8988T (cell line): Measurements from ENCODE around the gene BABAM2.

Source experiments
- DNase-seq: peaks from one replicate; pipeline ENCODE4 v3.0.0; 2011

BABAM2 gene

GRCh38 chr2:28293416-28293815 lies 402.9 kb downstream of the BABAM2 start:
- DNase-seq, result no peak

- DNase-seq, result no peak
Observed at GRCh38 chr2:28294451-28294850, 403.9 kb downstream of the BABAM2 start.

DNA sequence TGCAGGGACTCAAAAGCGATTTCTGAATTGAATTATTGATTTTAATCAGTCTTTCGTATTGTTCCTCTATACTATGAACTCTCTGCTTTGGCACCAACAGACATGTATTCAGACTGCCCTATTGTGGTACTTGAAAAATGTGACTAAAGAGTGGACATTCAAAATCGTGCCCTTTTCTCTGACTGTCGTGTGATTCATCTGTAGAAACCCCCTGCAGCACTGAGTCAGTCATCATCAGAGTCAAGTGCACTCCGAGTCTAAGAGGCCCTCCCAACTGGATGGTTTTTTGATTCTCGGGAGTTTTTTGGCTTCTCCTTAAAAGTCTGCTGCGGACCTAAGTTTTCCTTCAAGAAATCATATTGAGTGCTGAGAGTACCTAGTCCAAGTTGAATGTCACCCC lies 405.7 kb downstream of the BABAM2 start:
- no peak for DNase-seq

DNA sequence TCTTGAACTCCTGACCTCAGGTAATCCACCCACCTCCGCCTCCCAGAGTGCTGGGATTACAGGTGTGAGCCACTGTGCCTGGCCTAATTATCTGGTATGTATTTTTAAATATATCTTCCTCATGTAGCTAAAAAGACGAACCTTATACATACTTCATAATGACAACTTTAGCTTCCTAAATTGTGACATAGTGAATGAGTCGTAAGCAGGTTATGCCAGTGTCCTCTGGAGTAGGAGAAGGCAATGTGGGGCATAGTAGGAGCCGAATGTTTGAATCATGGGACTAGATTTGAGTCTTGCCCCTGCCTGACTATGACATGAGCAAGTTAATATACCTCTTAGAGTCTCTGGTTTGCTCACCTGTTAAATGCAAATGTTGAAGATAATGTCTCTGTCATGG lies 406.4 kb downstream of the BABAM2 start:
- DNase-seq, result no peak

DNA sequence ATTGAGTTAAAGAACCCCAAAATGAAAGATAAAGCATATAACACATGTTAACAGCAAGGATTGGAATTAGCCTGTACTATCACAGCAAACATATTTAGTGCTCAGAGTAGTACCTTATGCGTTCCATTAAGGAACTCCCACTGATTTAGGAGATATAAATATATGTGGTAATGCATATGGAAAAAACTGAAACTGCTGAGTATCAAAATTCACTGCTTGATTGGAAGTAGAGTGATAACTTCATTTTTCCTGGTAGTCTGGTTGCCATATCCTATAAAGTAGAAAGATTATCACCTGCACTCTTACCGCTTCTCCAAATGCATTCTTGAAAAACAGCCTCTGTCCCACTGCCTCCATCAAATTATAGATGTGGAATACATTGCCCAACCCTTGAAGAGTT lies 407.0 kb downstream of the BABAM2 start:
- DNase-seq, result no peak

GRCh38 chr2:28298406-28298805 lies 407.9 kb downstream of the BABAM2 start:
- no peak for DNase-seq

GRCh38 chr2:28300485-28301341 lies 410.2 kb downstream of the BABAM2 start:
- no peak for DNase-seq

GRCh38 chr2:28305202-28305601 lies 414.7 kb downstream of the BABAM2 start:
- DNase-seq, result no peak

- DNase-seq, result no peak
Observed at GRCh38 chr2:28310107-28310506, 419.6 kb downstream of the BABAM2 start.

- no peak for DNase-seq
Observed at GRCh38 chr2:28311660-28312249, 421.2 kb downstream of the BABAM2 start.

DNA sequence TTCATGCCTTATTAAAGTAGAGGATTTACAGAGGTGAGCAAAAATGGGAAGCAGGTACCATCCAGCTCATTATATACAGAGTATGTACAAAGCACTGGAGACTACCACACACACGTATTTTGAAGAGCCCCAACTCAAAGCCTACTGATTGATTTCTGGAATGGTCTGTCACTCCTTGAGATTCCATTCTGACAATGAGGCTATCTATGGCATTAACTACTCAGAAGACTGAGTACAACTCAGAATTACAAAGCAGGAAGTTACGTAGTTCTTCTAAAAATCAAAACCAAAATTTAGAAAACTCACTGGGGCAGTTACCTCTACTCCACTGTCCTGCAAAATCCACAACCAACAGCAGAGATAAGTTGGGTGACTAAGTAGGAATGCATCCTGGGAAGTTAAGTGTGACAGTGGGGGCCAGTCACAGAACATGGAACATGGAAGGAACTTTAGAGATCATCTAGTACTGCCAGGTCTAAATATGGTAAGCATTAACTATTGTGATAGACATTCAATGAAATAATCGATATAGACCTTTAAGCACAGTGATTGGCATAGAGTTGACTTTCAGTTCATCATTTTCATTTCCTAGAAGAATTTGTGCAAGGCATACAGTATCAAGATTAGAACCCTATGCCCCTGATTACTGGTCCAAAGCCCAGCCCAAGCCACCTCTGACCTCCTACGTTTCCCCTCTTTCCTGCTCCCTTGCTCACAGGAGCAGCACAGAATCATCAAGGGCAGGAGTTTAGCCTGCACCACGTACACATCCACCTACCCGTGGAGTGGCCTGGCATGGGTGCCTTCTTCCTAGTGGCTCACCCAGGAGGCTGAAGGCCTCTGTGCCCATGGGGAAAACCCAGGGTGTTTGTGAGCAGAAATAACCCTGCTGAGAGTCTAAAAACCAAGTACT lies 422.0 kb downstream of the BABAM2 start:
- DNase-seq, result no peak

GRCh38 chr2:28313220-28313784 lies 422.8 kb downstream of the BABAM2 start:
- no peak for DNase-seq

DNA sequence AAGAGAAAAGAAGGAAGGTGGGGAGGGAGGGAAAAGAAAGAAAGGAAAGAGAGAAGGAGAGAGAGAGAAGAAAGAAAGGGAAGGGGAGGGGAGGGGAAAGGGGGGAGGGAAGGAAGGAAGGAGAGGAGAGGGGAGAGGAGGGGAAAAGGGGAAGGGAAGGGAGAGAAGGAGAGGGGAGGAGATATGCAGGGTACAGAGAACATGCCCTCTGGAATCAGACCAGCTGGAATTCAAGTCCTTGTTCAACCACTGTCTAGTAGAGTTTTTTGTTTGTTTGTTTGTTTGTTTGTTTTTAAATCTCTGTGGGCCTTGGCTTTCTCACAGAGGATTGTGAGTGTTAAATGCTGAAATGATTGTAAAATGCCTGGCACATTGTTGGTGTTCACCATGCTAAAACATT lies 424.4 kb downstream of the BABAM2 start:
- DNase-seq, result no peak

DNA sequence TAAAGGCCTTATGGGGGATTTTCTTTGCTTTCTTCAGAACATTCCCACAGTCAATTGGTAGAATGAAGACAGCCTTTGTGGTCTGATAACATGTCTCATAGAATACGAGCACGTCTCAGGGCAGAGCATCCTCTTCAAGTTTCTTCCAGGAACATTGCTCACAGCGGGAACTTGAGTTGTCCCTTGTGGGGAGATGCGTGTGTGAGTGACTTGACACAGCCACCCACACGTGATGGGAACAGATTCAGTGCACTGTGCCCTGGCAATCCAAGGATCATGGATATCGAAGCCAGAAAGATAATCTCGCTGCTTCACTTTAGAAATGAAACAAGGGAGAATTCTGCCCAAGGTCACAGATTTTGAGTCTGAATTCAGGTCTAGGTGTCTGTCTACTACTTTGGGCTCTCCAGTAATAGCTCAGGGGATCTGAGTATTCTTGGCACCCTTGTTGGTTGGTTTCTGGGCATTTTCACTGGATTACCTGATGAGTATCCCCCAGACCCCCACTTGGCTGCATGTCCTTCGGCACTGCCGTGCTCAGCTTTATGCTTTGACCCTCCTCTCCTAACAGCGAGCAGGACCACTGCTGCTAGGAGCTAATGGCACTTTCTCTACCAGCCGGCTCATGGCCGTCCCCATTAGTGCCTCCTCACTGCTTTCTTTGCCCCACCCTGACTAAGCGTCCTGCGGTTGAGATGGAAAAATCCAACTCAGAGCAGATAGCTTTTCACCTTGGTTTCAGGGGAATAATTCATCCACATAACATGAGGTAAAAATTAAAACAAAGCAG lies 426.2 kb downstream of the BABAM2 start:
- no peak for DNase-seq

GRCh38 chr2:28317390-28317789 lies 426.9 kb downstream of the BABAM2 start:
- no peak for DNase-seq

DNA sequence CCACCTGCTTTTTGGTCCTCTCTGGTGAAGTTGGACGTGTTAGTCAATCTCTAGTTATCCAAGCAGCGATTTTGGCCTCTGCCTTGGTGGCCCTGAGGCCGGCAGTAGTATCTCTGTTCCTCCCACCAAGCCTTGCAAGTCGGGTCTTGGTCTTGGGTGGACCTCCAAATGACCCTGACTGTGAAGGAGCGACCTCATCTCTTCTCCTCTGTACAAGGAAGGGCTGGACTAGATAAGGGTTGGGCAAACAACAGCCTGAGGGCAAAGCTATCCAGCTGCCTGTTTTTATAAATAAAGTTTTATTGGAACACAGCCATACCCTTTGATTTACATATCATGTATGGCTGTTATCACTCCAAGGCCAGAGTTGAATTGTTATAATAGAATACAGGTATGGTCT lies 427.5 kb downstream of the BABAM2 start:
- no peak for DNase-seq

DNA sequence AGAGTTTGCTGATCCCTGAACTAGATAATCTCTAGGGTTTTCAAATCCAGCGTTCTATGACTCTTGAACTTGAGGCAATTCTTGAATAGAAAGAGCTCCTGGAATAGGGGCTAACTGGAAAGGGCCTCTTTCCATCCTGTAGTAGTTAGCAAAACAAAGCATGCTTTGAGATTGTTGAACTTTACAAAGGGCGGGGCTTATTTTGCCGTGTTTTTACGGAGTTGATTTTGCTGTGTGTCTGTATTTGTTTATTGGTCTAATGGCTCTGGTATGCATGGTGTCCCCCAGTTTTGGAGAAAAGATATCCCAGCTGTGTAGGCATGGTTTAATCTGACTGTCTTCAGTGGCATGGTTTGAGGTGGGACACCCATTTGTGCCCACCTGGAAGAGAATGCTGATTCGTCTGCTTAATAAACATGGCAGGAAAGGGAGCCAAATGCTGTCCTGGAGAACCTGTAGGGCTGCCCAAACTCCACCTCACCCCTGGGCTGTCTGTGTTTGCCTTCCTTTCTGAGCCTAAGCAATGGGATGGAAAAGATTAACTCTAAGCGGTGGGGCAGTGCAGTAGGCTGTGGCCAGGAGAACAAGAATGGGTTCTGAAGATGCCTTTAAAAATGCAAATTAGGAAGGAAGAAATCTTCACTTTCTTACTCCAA lies 428.1 kb downstream of the BABAM2 start:
- no peak for DNase-seq

GRCh38 chr2:28319118-28320008 lies 428.8 kb downstream of the BABAM2 start:
- no peak for DNase-seq

DNA sequence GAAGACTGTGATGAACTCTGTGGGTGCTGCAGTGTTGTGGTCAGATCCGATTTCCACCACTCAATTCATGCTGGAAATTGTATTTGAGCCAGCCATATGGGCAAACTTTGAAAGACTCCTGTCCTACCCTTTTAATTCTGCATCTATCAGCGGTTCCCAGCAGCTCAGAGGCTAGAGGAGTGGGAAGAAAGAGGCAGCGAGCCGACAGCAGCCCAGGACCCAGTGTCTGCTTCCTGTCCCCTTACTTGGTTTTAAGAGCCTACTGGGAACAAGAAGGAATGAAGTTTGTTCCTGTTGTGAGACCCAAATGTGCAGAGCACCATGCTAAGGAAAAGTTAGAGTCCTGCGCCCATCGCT lies 429.5 kb downstream of the BABAM2 start:
- no peak for DNase-seq

- no peak for DNase-seq
Observed at GRCh38 chr2:28320371-28320770, 429.8 kb downstream of the BABAM2 start.

- DNase-seq, result no peak
Observed at GRCh38 chr2:28321426-28321825, 430.9 kb downstream of the BABAM2 start.
